Measurements from ENCODE around the gene RNF212.

GRCh38 chr4:1061056-1061700 lies 52.2 kb downstream of the RNF212 start:
- TF ChIP-seq ZNF737 (CRISPR knock-in tag; IDR thresholded peaks at IDR 0.05; ENCODE audit: borderline replicate concordance) (no peak), MAZ (IDR thresholded peaks at IDR 0.05; ENCODE audit: borderline replicate concordance, low read depth, low read length) (no peak), MAZ (CRISPR knock-in tag; IDR thresholded peaks at IDR 0.05; ENCODE audit: low read depth) (no peak), ZNF331 (CRISPR knock-in tag; IDR thresholded peaks at IDR 0.05) (no peak), FOXM1 (CRISPR knock-in tag; IDR thresholded peaks at IDR 0.05) (no peak), HCFC1 (IDR thresholded peaks at IDR 0.05; ENCODE audit: low read depth, low read length) (no peak), CTCF (CRISPR knock-in tag; IDR thresholded peaks at IDR 0.05) (no peak), CBFB (CRISPR knock-in tag; IDR thresholded peaks at IDR 0.05) (no peak), ZNF280D (CRISPR knock-in tag; IDR thresholded peaks at IDR 0.05) (no peak), NR2C2 (CRISPR knock-in tag; IDR thresholded peaks at IDR 0.05; ENCODE audit: borderline replicate concordance) (no peak), FOXJ3 (CRISPR knock-in tag; IDR thresholded peaks at IDR 0.05; ENCODE audit: borderline replicate concordance) (no peak), TAF15 (IDR thresholded peaks at IDR 0.05; ENCODE audit: low read depth, low read length, poor library complexity, severe bottlenecking) (no peak), KDM2A (CRISPR knock-in tag; IDR thresholded peaks at IDR 0.05; ENCODE audit: borderline replicate concordance, low read depth) (no peak), E2F1 (CRISPR knock-in tag; IDR thresholded peaks at IDR 0.05) (no peak), NR1H2 (CRISPR knock-in tag; IDR thresholded peaks at IDR 0.05; ENCODE audit: borderline replicate concordance, low read depth) (no peak)

All from HepG2 (cell line).